Renal cortex interstitium (tissue), 15 donors: ENCODE results near the gene PRR20E. TPM values are rescaled to one million over a fixed set of nuclear protein-coding genes. Genes with fewer than 3 reads are reported as not detected.
"Not testable (repeated sequence)": the region's sequence is repeated elsewhere in the genome, so short reads cannot be mapped to it uniquely, and the experiment has no call there.

ENCODE experiments used
- DNase-seq, 11 donors: peaks; one replicate each; pipeline ENCODE4 v3.0.0-alpha.2; 2013; ENCODE audit warnings: low read depth in 9 of 11, low spot score in 4 of 11; ENCODE audit errors: extremely low read depth in 1 of 11
- long read RNA-seq, 16 experiments: transcript quantifications; one replicate each; lab custom pipeline, GENCODE V29; 2026
- polyA plus RNA-seq, 3 donors: library from polyadenylated mRNA; unstranded; fragments of 120-200 nt; gene quantifications; one replicate each; pipeline ENCODE4 v1.2.1, GENCODE V29; 2013; ENCODE audit not compliant: insufficient read length in 3 of 3

Gene PRR20E
- not detected for polyA plus RNA-seq
- long read RNA-seq, donor 1 = 0 reads
- long read RNA-seq, donor 2 = 0 reads
- long read RNA-seq, donor 3 = 0 reads
- long read RNA-seq, donor 4 = 0 reads
- long read RNA-seq, donor 5 = 0 reads
- long read RNA-seq, donor 6 = 0 reads
- long read RNA-seq, donor 7 = 0 reads
- long read RNA-seq, donor 8 = 0 reads
- long read RNA-seq, donor 9 = 0 reads
- long read RNA-seq, donor 10 = 0 reads
- long read RNA-seq, donor 11 = 0 reads
- long read RNA-seq, donor 12 = 0 reads
- long read RNA-seq, donor 13 = 0 reads
- long read RNA-seq, donor 14 = 0 reads
- long read RNA-seq, donor 15 = 0 reads
- long read RNA-seq, donor 16 = 0 reads

DNA sequence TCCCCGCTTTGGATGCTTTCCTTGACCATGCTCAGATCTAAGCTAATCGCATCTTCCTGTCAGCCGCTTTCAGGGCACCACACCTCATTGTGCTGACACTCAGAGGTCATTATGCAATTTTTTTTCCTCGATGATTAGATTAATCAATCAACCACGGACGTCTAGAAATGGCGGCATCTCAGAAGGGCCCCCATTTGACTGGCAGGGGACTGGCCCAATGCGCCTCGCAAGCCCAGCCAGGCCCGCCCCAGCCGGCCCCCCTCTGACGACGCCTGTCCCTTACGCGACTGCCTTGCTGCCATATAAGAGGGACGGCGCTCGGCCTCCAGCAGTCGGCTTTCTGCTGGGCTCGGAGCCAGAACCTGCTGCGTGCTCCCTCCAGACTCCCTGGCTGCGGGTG lies at the start of gene PRR20E:
TSS of gene PRR20E (plus strand) at position 301 of the 400 bp plus-strand sequence. CDS start 387 bp downstream, outside the sequence.
- not testable (repeated sequence) for DNase-seq

DNA sequence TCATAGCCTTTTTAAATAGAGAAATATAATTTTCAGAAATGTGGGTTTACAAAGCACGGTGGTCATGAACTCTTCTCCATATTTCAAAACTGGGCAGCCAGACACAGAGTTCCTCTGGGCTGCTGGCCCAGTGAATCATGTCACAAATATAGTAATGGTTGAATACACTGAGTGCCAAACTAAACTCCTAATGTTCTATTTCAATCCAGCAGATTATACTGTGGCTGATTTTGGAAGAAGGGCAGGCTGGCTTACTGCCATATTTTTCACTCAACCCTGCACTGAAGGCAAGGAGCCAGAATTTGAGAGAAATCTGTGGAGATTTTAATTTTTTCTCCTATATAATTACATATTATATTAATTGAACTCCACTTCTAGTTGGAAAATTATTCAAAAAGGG lies 43.3 kb upstream of the PRR20E start:
- DNase-seq = peak in 1 of 11 donors; percentile 2

DNA sequence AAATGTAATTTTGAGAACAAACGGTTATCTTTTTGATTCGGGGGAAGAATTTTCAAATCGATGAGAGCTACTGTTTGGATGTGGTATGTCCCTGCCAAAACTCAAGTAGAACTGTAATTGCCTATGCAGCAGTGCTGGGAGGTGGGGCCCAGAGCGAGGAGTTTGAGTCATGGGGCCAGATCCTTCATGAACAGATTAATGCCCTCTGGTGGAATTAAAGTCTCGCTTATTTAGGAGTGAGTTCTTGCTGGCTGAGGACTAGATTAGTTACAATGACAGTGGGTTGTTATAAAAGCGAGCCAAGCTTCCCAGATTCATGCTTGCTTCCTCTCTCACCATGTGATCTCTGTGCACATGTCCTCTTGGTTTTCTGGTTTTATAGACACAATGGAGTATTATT lies 38.1 kb upstream of the PRR20E start:
- no peak for DNase-seq

DNA sequence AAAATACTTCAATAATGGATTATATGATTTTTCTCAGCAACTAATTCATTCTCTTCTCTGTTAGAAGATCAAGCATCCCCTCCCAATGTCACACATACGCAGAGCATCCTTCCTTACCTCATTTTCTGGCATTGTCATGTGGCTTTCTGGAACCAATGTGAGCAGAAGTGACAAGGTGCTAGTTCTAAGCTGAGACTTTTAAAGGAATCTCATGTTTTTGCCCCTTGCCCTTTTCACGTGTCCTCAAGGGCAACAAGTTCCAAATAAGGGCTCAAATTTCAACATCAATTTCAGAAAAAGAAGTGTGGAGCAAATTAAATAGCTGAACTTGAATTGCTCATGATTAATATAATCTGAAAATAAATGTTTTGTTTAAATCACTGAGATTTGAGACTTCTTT lies 30.9 kb upstream of the PRR20E start:
- no peak for DNase-seq

DNA sequence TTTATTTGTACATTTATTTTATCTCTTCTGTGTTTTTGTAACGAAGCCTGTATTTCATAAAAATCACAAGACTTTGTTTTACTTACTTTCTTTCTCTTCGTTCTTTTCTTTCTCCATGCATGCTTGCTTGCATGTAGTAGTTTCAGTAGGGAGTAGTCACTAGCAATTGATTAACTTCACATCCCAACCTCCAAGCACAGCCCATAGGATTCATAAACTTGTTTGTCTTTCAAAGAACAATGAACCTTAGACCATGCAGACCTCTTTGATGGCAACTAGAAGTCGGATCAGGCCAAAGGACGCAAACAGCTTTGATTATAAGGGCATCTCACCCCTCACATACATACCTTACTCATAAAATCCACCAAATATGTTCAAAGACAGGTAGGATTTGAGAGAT lies 29.4 kb upstream of the PRR20E start:
- no peak for DNase-seq

DNA sequence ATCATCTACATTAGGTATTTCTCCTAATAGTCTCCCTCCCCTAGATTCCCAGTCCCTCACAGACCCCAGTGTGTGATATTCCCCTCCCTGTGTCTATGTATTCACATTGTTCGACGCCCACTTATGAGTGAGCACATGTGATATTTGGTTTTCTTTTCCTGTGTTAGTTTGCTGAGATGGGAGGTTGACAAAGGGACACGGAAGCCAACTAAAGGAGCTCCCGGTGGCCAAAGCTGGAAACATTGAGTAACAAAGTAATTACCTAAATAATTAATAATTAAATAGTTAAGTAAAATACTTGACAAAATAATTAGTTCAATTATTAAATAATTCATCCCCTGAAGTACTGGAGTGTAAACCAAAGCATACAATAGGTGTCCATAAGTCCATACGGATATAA lies 28.0 kb upstream of the PRR20E start:
- DNase-seq = no peak

DNA sequence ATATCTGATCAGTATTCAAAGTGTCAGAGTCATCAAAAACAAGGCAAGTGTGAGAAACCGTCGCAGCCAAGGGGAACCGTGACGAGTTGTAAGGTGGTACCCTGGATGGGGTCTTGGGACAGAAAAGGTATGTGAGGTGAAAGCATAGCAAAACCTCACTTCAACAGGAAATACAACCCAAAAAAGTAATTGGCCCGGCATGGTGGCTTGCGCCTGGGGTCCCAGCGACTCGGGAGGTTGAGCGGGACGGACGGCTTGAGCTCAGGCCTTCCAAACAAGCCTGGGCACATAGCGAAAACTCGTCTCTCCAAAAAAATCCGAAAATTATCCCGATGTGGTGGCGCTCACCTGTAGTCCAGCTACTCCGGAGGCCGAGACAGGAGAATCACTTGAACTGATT lies 27.2 kb upstream of the PRR20E start:
- not testable (repeated sequence) for DNase-seq

DNA sequence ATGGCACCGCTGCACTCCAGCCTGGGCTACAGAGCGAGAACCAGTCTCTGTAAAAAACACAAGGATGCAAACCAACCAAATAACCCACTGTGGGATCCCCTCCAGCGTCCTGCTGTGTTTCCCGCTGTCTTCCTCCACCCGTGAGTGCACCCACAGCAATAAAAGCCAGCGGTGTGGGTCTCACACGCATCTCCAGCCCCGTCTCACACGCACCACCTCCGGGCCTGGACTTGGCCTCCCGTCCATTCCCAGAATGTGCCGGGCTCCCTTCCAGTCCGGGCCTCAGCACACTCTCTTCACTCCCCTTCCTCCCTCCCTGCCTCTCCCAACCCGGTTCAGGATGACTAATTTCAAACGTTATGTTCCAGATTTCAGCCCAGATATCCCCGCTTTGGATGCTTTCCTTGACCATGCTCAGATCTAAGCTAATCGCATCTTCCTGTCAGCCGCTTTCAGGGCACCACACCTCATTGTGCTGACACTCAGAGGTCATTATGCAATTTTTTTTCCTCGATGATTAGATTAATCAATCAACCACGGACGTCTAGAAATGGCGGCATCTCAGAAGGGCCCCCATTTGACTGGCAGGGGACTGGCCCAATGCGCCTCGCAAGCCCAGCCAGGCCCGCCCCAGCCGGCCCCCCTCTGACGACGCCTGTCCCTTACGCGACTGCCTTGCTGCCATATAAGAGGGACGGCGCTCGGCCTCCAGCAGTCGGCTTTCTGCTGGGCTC lies 26.6 kb upstream of the PRR20E start, which contains the start of gene PRR20A:
TSS of gene PRR20A (plus strand) at position 684 of the 734 bp plus-strand sequence. CDS start 387 bp downstream, outside the sequence.
- DNase-seq = not testable (repeated sequence)

DNA sequence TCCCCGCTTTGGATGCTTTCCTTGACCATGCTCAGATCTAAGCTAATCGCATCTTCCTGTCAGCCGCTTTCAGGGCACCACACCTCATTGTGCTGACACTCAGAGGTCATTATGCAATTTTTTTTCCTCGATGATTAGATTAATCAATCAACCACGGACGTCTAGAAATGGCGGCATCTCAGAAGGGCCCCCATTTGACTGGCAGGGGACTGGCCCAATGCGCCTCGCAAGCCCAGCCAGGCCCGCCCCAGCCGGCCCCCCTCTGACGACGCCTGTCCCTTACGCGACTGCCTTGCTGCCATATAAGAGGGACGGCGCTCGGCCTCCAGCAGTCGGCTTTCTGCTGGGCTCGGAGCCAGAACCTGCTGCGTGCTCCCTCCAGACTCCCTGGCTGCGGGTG lies 19.8 kb upstream of the PRR20E start, which contains the start of gene PRR20B:
TSS of gene PRR20B (plus strand) at position 301 of the 400 bp plus-strand sequence. CDS start 387 bp downstream, outside the sequence.
- DNase-seq = not testable (repeated sequence)

DNA sequence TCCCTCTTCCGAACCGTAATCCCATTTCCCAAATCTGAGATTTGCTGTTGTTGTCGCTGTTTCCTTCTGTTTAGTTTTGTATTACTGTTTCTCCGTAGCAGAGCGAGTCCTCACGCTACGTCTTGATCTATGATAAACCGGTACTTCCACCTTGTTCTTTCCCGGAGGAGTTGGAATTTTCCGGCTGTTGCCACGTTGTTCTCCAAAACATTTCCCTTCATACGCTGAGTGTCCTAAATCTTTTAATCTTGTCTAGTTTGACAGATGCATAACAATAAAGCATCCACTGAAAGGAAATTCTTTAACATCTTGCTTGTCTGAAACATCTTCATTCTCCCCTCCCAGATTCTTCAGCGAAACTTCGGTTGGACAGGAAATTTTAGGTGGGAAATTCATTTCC lies 18.9 kb upstream of the PRR20E start:
- not testable (repeated sequence) for DNase-seq

DNA sequence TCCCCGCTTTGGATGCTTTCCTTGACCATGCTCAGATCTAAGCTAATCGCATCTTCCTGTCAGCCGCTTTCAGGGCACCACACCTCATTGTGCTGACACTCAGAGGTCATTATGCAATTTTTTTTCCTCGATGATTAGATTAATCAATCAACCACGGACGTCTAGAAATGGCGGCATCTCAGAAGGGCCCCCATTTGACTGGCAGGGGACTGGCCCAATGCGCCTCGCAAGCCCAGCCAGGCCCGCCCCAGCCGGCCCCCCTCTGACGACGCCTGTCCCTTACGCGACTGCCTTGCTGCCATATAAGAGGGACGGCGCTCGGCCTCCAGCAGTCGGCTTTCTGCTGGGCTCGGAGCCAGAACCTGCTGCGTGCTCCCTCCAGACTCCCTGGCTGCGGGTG lies 13.2 kb upstream of the PRR20E start, which contains the start of gene PRR20C:
TSS of gene PRR20C (plus strand) at position 301 of the 400 bp plus-strand sequence. CDS start 387 bp downstream, outside the sequence.
- DNase-seq = not testable (repeated sequence)

DNA sequence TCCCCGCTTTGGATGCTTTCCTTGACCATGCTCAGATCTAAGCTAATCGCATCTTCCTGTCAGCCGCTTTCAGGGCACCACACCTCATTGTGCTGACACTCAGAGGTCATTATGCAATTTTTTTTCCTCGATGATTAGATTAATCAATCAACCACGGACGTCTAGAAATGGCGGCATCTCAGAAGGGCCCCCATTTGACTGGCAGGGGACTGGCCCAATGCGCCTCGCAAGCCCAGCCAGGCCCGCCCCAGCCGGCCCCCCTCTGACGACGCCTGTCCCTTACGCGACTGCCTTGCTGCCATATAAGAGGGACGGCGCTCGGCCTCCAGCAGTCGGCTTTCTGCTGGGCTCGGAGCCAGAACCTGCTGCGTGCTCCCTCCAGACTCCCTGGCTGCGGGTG lies 6.7 kb upstream of the PRR20E start, which contains the start of gene PRR20D:
TSS of gene PRR20D (plus strand) at position 301 of the 400 bp plus-strand sequence. CDS start 387 bp downstream, outside the sequence.
- not testable (repeated sequence) for DNase-seq

DNA sequence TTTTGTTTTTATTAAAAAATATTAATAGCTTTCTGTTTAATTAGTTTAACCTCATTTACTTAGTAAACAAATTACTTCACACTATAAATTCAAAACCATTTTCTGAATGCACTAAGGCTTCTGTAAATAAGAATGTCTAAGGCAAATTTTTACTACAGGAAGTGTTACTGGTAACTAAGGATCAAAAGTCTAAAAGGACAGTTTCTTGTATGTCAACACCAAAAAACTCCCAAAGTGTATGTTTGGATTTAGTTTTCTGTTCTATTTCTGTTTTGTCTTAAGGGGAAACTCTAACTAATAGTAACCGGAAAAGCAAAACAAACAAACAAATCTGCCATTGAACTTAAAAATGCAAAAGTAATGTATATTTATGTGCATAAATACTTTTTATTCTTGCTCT lies 24.7 kb downstream of the PRR20E start:
- no peak for DNase-seq

DNA sequence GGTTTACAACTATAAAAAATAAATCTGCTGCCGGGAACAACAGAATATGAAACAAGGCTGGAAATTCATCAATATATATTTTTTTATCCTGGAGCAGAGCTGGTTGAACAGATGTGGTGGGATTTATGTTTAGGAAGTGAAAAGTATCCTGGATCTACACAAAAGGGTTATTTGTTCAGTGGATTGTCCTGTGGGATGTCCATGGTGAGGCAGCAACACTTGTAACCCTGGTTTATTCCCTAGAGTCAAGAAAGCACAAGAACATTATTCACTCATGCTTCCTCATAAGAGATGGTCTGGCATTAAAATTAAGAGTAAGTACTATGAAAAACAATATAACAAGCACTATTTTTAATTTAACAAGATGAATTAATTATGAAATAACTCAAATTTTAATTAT lies 46.0 kb downstream of the PRR20E start:
- DNase-seq = no peak

Other genes with a start within 250 kb of the PRR20E start
- not detected for gene PRR20A, start 26.3 kb upstream of the PRR20E start, polyA plus RNA-seq
- not detected for gene PRR20B, start 19.7 kb upstream of the PRR20E start, polyA plus RNA-seq
- not detected for gene PRR20C, start 13.1 kb upstream of the PRR20E start, polyA plus RNA-seq
- gene PRR20D, start 6.6 kb upstream of the PRR20E start, polyA plus RNA-seq = not detected